Heart left ventricle (tissue), 13 donors: ENCODE results near the gene SCAMP4.

Experiments
- CTCF ChIP-seq, 12 donors: fragments of 200-600 bp; sonication (generic) in 4 of 12; IDR thresholded peaks; one replicate each; pipeline versions ENCODE4 v1.5.0 to v1.8.0; 2018 to 2022; ENCODE audit warnings: antibody characterized with exemption in 12 of 12, mild to moderate bottlenecking in 5 of 12
- POLR2A ChIP-seq, 2 donors: fragments of 450-650 bp; IDR thresholded peaks; one replicate each; pipeline ENCODE4 v1.6.1; 2017; ENCODE audit warnings: antibody characterized with exemption in 2 of 2, mild to moderate bottlenecking in 2 of 2, moderate library complexity in 2 of 2
- donor health status: ischemic (EF 13 %, LVEDD 7.1; RV severe dilation, severe dysfunction).
- donor health status: DM: no; HTN: yes; CAD: no.
- donor health status: DM: no; HTN: no; CAD: no.
- donor health status: ischemic (EF 25% LVEDD 6.9; RV normal size, moderate dysfunction).
- donor health status: ischemic (EF 25% LVEDD 5.7; RV mildly dilated, moderate dysfunction).
- donor health status: ischemic (EF 35%, LVEDD 5.7; RV mildly dilated, moderate dysfunction).
- donor health status: nonischemic (EF 11% LVEDD 7.7; RV severe dilation, severe dysfunction).
- donor health status: DM: yes; HTN: yes; CAD: no.
- donor health status: PGD.
- donor health status: ischemic (EF 29% LVEDD 5.4; RV normal size, mild dysfunction).
- donor health status: nonischemic (EF 23%, LVEDD 6.1; RV moderate dilation, normal function).

- TF ChIP-seq CTCF (IDR thresholded peaks at IDR 0.05) (no peak), POLR2A (IDR thresholded peaks at IDR 0.05) (no peak)
Measured at GRCh38 chr19:1913781-1914577, 8.8 kb downstream of the SCAMP4 start.
